SK-N-SH (cell line): ENCODE measurements around the gene INPP5B. TPM values are rescaled to one million over a fixed set of nuclear protein-coding genes. Genes with fewer than 3 reads are reported as not detected.

Experiments
- CTCF ChIA-PET: fragments of 300-600, 350-600 bp; formaldehyde crosslinking; extraction: SDS; loops from one replicate; lab custom pipeline; 2021; lab: Yijun Ruan, JAX
- POLR2A ChIA-PET: fragments of 350-600 bp; sonication (Branson Sonifier 250); formaldehyde crosslinking; extraction: SDS; loops from one replicate; lab custom pipeline; 2020; ENCODE audit warnings: antibody characterized with exemption, inconsistent platforms; lab: Yijun Ruan, JAX
- DNase-seq: peaks from one replicate; pipeline ENCODE4 v3.0.0; 2012
- H2AFZ ChIP-seq: fragments of 200-600 bp; sonication (generic); 2 replicates; pipeline ENCODE4 v1.8.1; 2016; ENCODE audit warnings: antibody characterized with exemption, mild to moderate bottlenecking, low read depth
- H3F3A ChIP-seq: fragments of 200-600 bp; sonication (generic); replicated peaks from 2 replicates; pipeline ENCODE3; 2016; ENCODE audit warnings: antibody characterized with exemption, mild to moderate bottlenecking; ENCODE audit not compliant: insufficient read depth
- H3K27ac ChIP-seq, 2 experiments: fragments of 200-500 bp in 1 of 2; fragments of 200-600 bp in 1 of 2; sonication (Bioruptor generic) in 1 of 2; sonication (generic), shearing (Covaris generic) in 1 of 2; 2 replicates each; pipeline versions ENCODE4 v1.5.1 to v1.6.1; 2014 to 2016; ENCODE audit warnings: low read depth in 2 of 2, inconsistent platforms in 1 of 2, low read length in 1 of 2, mild to moderate bottlenecking in 1 of 2, mixed read lengths in 1 of 2
- H3K27me3 ChIP-seq: fragments of 200-600 bp; sonication (generic), shearing (Covaris generic); 2 replicates; pipeline ENCODE4 v1.6.1; 2016; ENCODE audit warnings: mixed run types; ENCODE audit not compliant: insufficient read depth
- H3K36me3 ChIP-seq, 2 experiments: fragments of 200-500 bp in 1 of 2; fragments of 200-600 bp in 1 of 2; sonication (Bioruptor generic) in 1 of 2; sonication (generic) in 1 of 2; replicated peaks in 1 of 2; 2 replicates each; pipeline versions ENCODE3 to v1.5.1; 2014 to 2016; ENCODE audit warnings: low read length in 1 of 2, mild to moderate bottlenecking in 1 of 2; ENCODE audit not compliant: insufficient read depth in 2 of 2, control insufficient read depth in 1 of 2
- H3K4me1 ChIP-seq, 2 experiments: fragments of 200-500 bp in 1 of 2; fragments of 200-600 bp in 1 of 2; sonication (Bioruptor generic) in 1 of 2; sonication (generic), shearing (Covaris generic) in 1 of 2; 2 replicates each; pipeline versions ENCODE4 v1.5.1 to v1.6.1; 2014 to 2016; ENCODE audit warnings: low read depth in 1 of 2, low read length in 1 of 2, mixed run types in 1 of 2; ENCODE audit not compliant: insufficient read depth in 2 of 2, control insufficient read depth in 1 of 2
- H3K4me2 ChIP-seq: fragments of 200-600 bp; sonication (generic), shearing (Covaris generic); 2 replicates; pipeline ENCODE4 v1.6.1; 2017; ENCODE audit warnings: mixed run types
- H3K4me3 ChIP-seq, 2 experiments: fragments of 200-500 bp in 1 of 2; fragments of 200-600 bp in 1 of 2; sonication (Bioruptor generic) in 1 of 2; sonication (generic), shearing (Covaris generic) in 1 of 2; 2 replicates each; pipeline versions ENCODE4 v1.5.1 to v1.8.1; 2014 to 2016; ENCODE audit warnings: low read depth in 2 of 2, inconsistent platforms in 1 of 2, low read length in 1 of 2, mild to moderate bottlenecking in 1 of 2, mixed read lengths in 1 of 2, moderate library complexity in 1 of 2
- H3K79me2 ChIP-seq: fragments of 200-600 bp; sonication (generic); 2 replicates; pipeline ENCODE4 v1.8.1; 2017; ENCODE audit warnings: mild to moderate bottlenecking; ENCODE audit not compliant: insufficient read depth
- H3K9ac ChIP-seq: fragments of 200-600 bp; sonication (generic); 2 replicates; pipeline ENCODE4 v1.6.1; 2017; ENCODE audit warnings: mixed run types
- H3K9me2 ChIP-seq: fragments of 200-600 bp; sonication (generic); 2 replicates; pipeline ENCODE4 v1.6.1; 2017; ENCODE audit warnings: mixed run types
- H3K9me3 ChIP-seq: fragments of 200-600 bp; sonication (generic); 2 replicates; pipeline ENCODE4 v1.6.1; 2017; ENCODE audit warnings: mixed run types, mild to moderate bottlenecking, moderate library complexity
- H4K20me1 ChIP-seq: fragments of 200-600 bp; sonication (generic); 2 replicates; pipeline ENCODE4 v1.6.1; 2017; ENCODE audit warnings: mild to moderate bottlenecking, mixed run types; ENCODE audit not compliant: insufficient read depth
- CTCF ChIP-seq: fragments of 200-600 bp; sonication (generic); IDR thresholded peaks from 2 replicates; pipeline ENCODE4 v1.6.1; 2017; ENCODE audit warnings: antibody characterized with exemption, mild to moderate bottlenecking, moderate library complexity
- EZH2phosphoT487 ChIP-seq: fragments of 200-600 bp; sonication (generic); IDR thresholded peaks from 2 replicates; pipeline ENCODE4 v1.6.1; 2017; ENCODE audit warnings: low read depth, mixed run types, mild to moderate bottlenecking, antibody characterized with exemption, moderate library complexity, borderline replicate concordance
- FOXM1 ChIP-seq: IDR thresholded peaks from 2 replicates; pipeline ENCODE4 v1.4.0; 2012; ENCODE audit warnings: low read depth, mild to moderate bottlenecking
- MAX ChIP-seq: IDR thresholded peaks from 2 replicates; pipeline ENCODE4 v1.4.0; 2012; ENCODE audit warnings: low read depth
- POLR2AphosphoS5 ChIP-seq: IDR thresholded peaks from 2 replicates; pipeline ENCODE4 v1.6.1; 2012; ENCODE audit warnings: low read depth, low read length
- RCOR1 ChIP-seq: fragments of 150-350 bp; IDR thresholded peaks from 2 replicates; pipeline ENCODE4 v1.6.1; 2017; ENCODE audit warnings: antibody characterized with exemption, low read length
- RFX5 ChIP-seq: IDR thresholded peaks from 2 replicates; pipeline ENCODE4 v1.6.1; 2012; ENCODE audit warnings: mild to moderate bottlenecking, improper control_type of control experiment, low read length
- RXRA ChIP-seq: IDR thresholded peaks from 2 replicates; pipeline ENCODE4 v1.4.0; 2012; ENCODE audit warnings: low read depth, mild to moderate bottlenecking, borderline replicate concordance
- SMC3 ChIP-seq: IDR thresholded peaks from 2 replicates; pipeline ENCODE4 v1.6.1; 2012; ENCODE audit warnings: low read depth, low read length, improper control_type of control experiment
- TAF1 ChIP-seq: IDR thresholded peaks from 2 replicates; pipeline ENCODE4 v1.6.1; 2012; ENCODE audit warnings: low read depth, mild to moderate bottlenecking, low read length, moderate library complexity, borderline replicate concordance
- WGBS: methylation state at CpG from one replicate; pipeline ENCODE4 v1.1.6; 2017; ENCODE audit warnings: low lambda C conversion rate; 5-methylcytosine and 5-hydroxymethylcytosine counted together
- polyA plus RNA-seq, 3 experiments: library from polyadenylated mRNA; depleted of rRNA; stranded (reverse); fragments of >200 nt; gene quantifications; 2 replicates each; pipeline ENCODE4 v1.2.3, GENCODE V29; 2012

Gene INPP5B
- polyA plus RNA-seq, 1 of the 3 experiments (the other 2 are of a cell fraction): 10.5 TPM

- H3K4me2 ChIP-seq: no peak overlapping the region
- no peaks in the 10 kb centered on the region for H3K9me3 ChIP-seq
- H4K20me1 ChIP-seq: no peaks in the 10 kb centered on the region
- WGBS: 100% methylated on average over 1 of the region's 1 CpG
- ChIA-PET POLR2A (no interaction called here), CTCF (interaction anchor here (0.9 to 1.2 kb wide), 3 partner anchors 16 to 361 kb away, joined by 3 to 5 read pairs (median 3); partner anchors contain the start of genes MEAF6 and MTF1)
- H3K27ac ChIP-seq: no peak overlapping the region
- no peak for DNase-seq
- no peaks in the 10 kb centered on the region for H3K27me3 ChIP-seq
- no peak for TF ChIP-seq EZH2phosphoT487
- TF ChIP-seq RFX5: no peak
- no peak for TF ChIP-seq SMC3
- peak; percentile 39 for TF ChIP-seq CTCF
- no peak for TF ChIP-seq RXRA
- TF ChIP-seq RCOR1: no peak
- TF ChIP-seq MAX: no peak
- no peak for TF ChIP-seq POLR2AphosphoS5
- TF ChIP-seq TAF1: no peak
- no peak overlapping the region for H3K9ac ChIP-seq
- H3F3A ChIP-seq: no peaks in the 10 kb centered on the region
- H3K36me3 ChIP-seq: peaks cover 43 to 45% of the 10 kb centered on the region in 2 experiments
- no peak overlapping the region for H2AFZ ChIP-seq
- H3K4me1 ChIP-seq: no peaks in the 10 kb centered on the region
- H3K4me3 ChIP-seq: no peak overlapping the region
- H3K9me2 ChIP-seq: no peaks in the 10 kb centered on the region
- H3K79me2 ChIP-seq: no peaks in the 10 kb centered on the region
Observed at GRCh38 chr1:37875833-37876232, 71.0 kb downstream of the INPP5B start.

- Histone ChIP-seq H3K9me3 (no peaks in the 10 kb centered on the region), H3K4me1 (no peaks in the 10 kb centered on the region), H3K36me3 (peaks cover 36 to 44% of the 10 kb centered on the region in 2 experiments)
Observed at GRCh38 chr1:37872692-37873091, 74.2 kb downstream of the INPP5B start.

More at GRCh38 chr1:37872692-37873091, 74.2 kb downstream of the INPP5B start:
- TF ChIP-seq FOXM1: no peak
- TF ChIP-seq POLR2AphosphoS5: no peak
- no peak overlapping the region for H3K9ac ChIP-seq
- no peak overlapping the region for H2AFZ ChIP-seq
- H3K9me2 ChIP-seq: no peaks in the 10 kb centered on the region
- H3K4me3 ChIP-seq: no peak overlapping the region
- WGBS: 93% methylated on average over 1 of the region's 1 CpG
- POLR2A ChIA-PET: interaction anchor here (0.6 kb wide), 1 partner anchor 28 kb away, joined by 3 read pairs; no protein-coding TSS in a partner anchor
- CTCF ChIA-PET: interaction anchor here (0.6 to 1.2 kb wide), 4 partner anchors 8 to 1185 kb away, joined by 3 to 9 read pairs (median 4); partner anchors contain the start of gene MTF1
- no peak for DNase-seq
- H3K4me2 ChIP-seq: no peak overlapping the region
- no peaks in the 10 kb centered on the region for H3K79me2 ChIP-seq
- no peaks in the 10 kb centered on the region for H3F3A ChIP-seq
- H4K20me1 ChIP-seq: no peaks in the 10 kb centered on the region
- no peaks in the 10 kb centered on the region for H3K27me3 ChIP-seq
- H3K27ac ChIP-seq: no peak overlapping the region
